ENCODE results near the gene MAGI2.

GRCh38 chr7:79009647-79010046 lies 443.8 kb downstream of the MAGI2 start:
- TF ChIP-seq CTCF (conservative IDR thresholded peaks at IDR 0.05; ENCODE audit: low read depth in 2 of 2) = no peak
- TF ChIP-seq EZH2phosphoT487 (IDR thresholded peaks at IDR 0.05; ENCODE audit: unreplicated experiment) = no peak
- no peak for TF ChIP-seq CREB1 (CRISPR knock-in tag; IDR thresholded peaks at IDR 0.05; ENCODE audit: low read depth)
- no peak for TF ChIP-seq POLR2AphosphoS5 (IDR thresholded peaks at IDR 0.05; ENCODE audit: low read depth)
- TF ChIP-seq, protein P1, sequence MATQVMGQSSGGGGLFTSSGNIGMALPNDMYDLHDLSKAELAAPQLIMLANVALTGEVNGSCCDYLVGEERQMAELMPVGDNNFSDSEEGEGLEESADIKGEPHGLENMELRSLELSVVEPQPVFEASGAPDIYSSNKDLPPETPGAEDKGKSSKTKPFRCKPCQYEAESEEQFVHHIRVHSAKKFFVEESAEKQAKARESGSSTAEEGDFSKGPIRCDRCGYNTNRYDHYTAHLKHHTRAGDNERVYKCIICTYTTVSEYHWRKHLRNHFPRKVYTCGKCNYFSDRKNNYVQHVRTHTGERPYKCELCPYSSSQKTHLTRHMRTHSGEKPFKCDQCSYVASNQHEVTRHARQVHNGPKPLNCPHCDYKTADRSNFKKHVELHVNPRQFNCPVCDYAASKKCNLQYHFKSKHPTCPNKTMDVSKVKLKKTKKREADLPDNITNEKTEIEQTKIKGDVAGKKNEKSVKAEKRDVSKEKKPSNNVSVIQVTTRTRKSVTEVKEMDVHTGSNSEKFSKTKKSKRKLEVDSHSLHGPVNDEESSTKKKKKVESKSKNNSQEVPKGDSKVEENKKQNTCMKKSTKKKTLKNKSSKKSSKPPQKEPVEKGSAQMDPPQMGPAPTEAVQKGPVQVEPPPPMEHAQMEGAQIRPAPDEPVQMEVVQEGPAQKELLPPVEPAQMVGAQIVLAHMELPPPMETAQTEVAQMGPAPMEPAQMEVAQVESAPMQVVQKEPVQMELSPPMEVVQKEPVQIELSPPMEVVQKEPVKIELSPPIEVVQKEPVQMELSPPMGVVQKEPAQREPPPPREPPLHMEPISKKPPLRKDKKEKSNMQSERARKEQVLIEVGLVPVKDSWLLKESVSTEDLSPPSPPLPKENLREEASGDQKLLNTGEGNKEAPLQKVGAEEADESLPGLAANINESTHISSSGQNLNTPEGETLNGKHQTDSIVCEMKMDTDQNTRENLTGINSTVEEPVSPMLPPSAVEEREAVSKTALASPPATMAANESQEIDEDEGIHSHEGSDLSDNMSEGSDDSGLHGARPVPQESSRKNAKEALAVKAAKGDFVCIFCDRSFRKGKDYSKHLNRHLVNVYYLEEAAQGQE (IDR thresholded peaks at IDR 0.05; ENCODE audit: unreplicated experiment) = no peak
- no peak for TF ChIP-seq EZH2 (IDR thresholded peaks at IDR 0.05; ENCODE audit: low read depth, unreplicated experiment)
- no peak for TF ChIP-seq STAT1 (IDR thresholded peaks at IDR 0.05; ENCODE audit: unreplicated experiment)
